Vagina (tissue), 2 donors: ENCODE results near the gene OR10AD1. TPM values are rescaled to one million over a fixed set of nuclear protein-coding genes. Genes with fewer than 3 reads are reported as not detected.

Experiments
- DNase-seq, 2 donors: peaks; one replicate each; pipeline ENCODE4 v3.0.0-alpha.2; 2017; ENCODE audit errors: extremely low spot score in 2 of 2
- H3K27ac ChIP-seq: fragments of 200-600 bp; sonication (generic); one replicate; pipeline ENCODE4 v1.5.1; 2019
- H3K27me3 ChIP-seq: fragments of 200-600 bp; sonication (generic); one replicate; pipeline ENCODE4 v1.5.1; 2019
- H3K36me3 ChIP-seq, 2 donors: fragments of 200-600 bp; sonication (generic); one replicate each; pipeline ENCODE4 v1.5.1; 2017 to 2019
- H3K4me1 ChIP-seq: fragments of 200-600 bp; sonication (generic); one replicate; pipeline ENCODE4 v1.5.1; 2019
- H3K4me3 ChIP-seq, 2 donors: fragments of 200-600 bp; sonication (generic); 1 replicate in 1 of 2; 2 replicates in 1 of 2; pipeline ENCODE4 v1.5.1; 2016 to 2019
- H3K9me3 ChIP-seq: fragments of 200-600 bp; sonication (generic); one replicate; pipeline ENCODE4 v1.5.1; 2019
- POLR2A ChIP-seq, 2 donors: fragments of 450-650 bp; IDR thresholded peaks; one replicate each; pipeline ENCODE4 v1.6.1; 2017; ENCODE audit warnings: antibody characterized with exemption in 2 of 2, mild to moderate bottlenecking in 2 of 2, moderate library complexity in 2 of 2
- POLR2AphosphoS5 ChIP-seq, 2 donors: sonication (generic); formaldehyde crosslinking; IDR thresholded peaks; one replicate each; pipeline ENCODE4 v1.9.0; 2017; ENCODE audit warnings: antibody characterized with exemption in 2 of 2, mild to moderate bottlenecking in 2 of 2, low read depth in 1 of 2; ENCODE audit not compliant: insufficient read depth in 1 of 2
- intact Hi-C: fragments of 100-400 bp; cut with DNase I; formaldehyde crosslinking; loops from one replicate; pipeline ENCODE4 v1.15.1; 2023
- total RNA-seq: library from RNA; depleted of rRNA; stranded (reverse); fragments of >200 nt; gene quantifications from one replicate; pipeline ENCODE4 v1.2.3, GENCODE V29; 2016
- TF ChIP-seq, protein P1 (sequence below), 3 experiments: fragments of 450-650 bp in 2 of 3; fragments of 200-600 bp in 1 of 3; sonication (generic) in 1 of 3; IDR thresholded peaks; one replicate each; pipeline ENCODE4 v1.5.1; 2017 to 2019; ENCODE audit warnings: antibody characterized with exemption in 3 of 3, mild to moderate bottlenecking in 2 of 3, moderate library complexity in 2 of 3

OR10AD1 gene
- total RNA-seq, 1 donor from 2014 or later, result not detected

DNA sequence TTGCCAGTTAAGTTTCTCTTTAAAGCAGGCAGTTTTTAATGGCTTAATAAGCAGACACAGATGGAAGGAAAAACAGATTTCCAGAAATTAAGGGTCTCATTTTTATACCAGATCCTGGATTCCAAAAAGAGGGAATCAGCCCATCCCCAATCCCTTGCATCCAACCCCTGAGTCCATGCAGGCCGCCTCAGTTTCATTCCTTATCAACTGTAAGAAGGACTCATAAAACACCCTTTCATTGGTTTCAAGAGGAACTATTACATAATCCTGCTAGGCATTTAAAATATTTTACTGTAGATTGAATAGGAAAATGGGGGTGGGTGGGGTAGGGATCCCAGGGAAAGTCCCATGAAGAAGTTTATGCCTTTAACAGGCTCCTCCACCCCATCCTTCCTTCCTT lies 10.2 kb downstream of the OR10AD1 start:
- no peaks in the 10 kb centered on the region for H3K27me3 ChIP-seq
- H3K4me1 ChIP-seq, result peaks cover 9% of the 10 kb centered on the region
- intact Hi-C loops, result no loop called here

DNA sequence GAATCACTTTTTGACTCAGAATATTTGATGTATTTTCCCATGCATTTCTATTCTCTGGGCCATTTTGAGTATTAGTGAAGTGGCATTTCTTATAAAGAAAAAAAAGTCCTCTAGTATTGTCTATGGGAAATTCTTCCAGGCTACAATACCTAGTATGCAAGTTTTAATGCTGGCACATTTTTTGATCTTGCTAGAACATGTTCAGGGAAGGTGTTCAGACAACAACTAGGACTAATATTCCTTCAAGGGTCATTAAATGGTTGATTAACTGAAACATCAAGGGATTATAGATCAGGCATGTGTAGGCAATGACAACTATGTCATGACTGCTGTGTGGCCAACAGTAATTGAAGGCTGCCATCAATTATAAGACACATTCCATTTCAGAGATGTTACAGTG lies 12.0 kb downstream of the OR10AD1 start:
- Histone ChIP-seq H3K36me3 (no peaks in the 10 kb centered on the region), H3K9me3 (no peaks in the 10 kb centered on the region), H3K27ac (no peak overlapping the region), H3K4me1 (no peaks in the 10 kb centered on the region), H3K4me3 (no peak overlapping the region), H3K27me3 (no peaks in the 10 kb centered on the region)
- intact Hi-C loops, result no loop called here
- TF ChIP-seq POLR2AphosphoS5 (IDR thresholded peaks at IDR 0.05; ENCODE audit: insufficient read depth in 1 of 2, low read depth in 1 of 2), result peak in 1 of 2 donors; percentile 57
- TF ChIP-seq, protein P1, sequence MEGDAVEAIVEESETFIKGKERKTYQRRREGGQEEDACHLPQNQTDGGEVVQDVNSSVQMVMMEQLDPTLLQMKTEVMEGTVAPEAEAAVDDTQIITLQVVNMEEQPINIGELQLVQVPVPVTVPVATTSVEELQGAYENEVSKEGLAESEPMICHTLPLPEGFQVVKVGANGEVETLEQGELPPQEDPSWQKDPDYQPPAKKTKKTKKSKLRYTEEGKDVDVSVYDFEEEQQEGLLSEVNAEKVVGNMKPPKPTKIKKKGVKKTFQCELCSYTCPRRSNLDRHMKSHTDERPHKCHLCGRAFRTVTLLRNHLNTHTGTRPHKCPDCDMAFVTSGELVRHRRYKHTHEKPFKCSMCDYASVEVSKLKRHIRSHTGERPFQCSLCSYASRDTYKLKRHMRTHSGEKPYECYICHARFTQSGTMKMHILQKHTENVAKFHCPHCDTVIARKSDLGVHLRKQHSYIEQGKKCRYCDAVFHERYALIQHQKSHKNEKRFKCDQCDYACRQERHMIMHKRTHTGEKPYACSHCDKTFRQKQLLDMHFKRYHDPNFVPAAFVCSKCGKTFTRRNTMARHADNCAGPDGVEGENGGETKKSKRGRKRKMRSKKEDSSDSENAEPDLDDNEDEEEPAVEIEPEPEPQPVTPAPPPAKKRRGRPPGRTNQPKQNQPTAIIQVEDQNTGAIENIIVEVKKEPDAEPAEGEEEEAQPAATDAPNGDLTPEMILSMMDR (IDR thresholded peaks at IDR 0.05), result no peak
- no peak for DNase-seq

More for the DNA sequence above, 10.2 kb downstream of the OR10AD1 start:
- DNase-seq, result no peak
- Histone ChIP-seq H3K36me3 (no peaks in the 10 kb centered on the region), H3K9me3 (no peaks in the 10 kb centered on the region), H3K27ac (no peak overlapping the region), H3K4me3 (no peak overlapping the region)
- no peak for TF ChIP-seq POLR2AphosphoS5 (IDR thresholded peaks at IDR 0.05; ENCODE audit: insufficient read depth in 1 of 2, low read depth in 1 of 2)
- TF ChIP-seq, protein P1 (IDR thresholded peaks at IDR 0.05), result no peak
- no peak for TF ChIP-seq POLR2A (IDR thresholded peaks at IDR 0.05)

DNA sequence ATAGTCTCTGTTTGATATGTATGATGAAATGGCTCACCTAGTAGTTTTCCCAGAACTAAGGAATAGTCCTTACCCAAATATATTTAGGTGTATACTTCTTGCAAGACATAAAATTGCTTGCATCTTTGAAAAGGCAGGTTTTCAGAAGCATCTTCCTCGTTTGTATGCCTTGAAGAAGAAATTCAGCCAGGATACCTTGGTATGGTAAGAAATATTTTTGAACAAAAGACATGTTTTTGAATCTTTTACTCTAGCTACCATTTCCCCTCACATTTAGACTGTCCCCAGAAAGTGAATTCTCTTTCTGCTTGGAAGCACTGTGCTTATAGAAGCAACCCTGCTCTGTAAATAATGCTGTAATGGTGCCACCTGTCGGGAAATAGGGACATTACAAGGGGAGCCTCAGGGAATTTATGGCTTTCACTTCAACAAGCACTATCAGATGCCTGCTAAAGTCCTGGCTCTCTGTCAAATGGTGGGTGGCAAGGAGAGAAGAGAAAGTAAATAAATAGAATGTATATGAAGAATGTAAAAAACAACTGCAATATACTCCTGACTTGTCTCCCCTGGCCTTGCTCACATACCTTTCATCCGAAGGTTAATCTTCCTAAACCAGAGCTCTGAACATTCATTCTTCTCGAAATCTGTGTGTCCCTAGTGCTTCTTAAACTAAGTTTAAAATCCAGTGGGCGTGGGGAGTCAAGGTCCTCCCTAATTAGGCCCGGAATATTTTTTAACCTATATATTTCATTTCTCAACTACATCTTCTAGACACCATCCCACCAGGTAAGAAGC lies 13.6 kb downstream of the OR10AD1 start:
- Histone ChIP-seq H3K36me3 (no peaks in the 10 kb centered on the region), H3K4me1 (peaks cover 3% of the 10 kb centered on the region), H3K4me3 (no peak overlapping the region), H3K27ac (no peak overlapping the region), H3K9me3 (no peaks in the 10 kb centered on the region), H3K27me3 (no peaks in the 10 kb centered on the region)
- no peak for DNase-seq
- intact Hi-C loops, result no loop called here
- no peak for TF ChIP-seq POLR2A (IDR thresholded peaks at IDR 0.05)
- TF ChIP-seq POLR2AphosphoS5 (IDR thresholded peaks at IDR 0.05; ENCODE audit: insufficient read depth in 1 of 2, low read depth in 1 of 2), result peak in 1 of 2 donors; percentile 47
- TF ChIP-seq, protein P1 (IDR thresholded peaks at IDR 0.05), result peak; percentile 51 to 78 (median 66)

DNA sequence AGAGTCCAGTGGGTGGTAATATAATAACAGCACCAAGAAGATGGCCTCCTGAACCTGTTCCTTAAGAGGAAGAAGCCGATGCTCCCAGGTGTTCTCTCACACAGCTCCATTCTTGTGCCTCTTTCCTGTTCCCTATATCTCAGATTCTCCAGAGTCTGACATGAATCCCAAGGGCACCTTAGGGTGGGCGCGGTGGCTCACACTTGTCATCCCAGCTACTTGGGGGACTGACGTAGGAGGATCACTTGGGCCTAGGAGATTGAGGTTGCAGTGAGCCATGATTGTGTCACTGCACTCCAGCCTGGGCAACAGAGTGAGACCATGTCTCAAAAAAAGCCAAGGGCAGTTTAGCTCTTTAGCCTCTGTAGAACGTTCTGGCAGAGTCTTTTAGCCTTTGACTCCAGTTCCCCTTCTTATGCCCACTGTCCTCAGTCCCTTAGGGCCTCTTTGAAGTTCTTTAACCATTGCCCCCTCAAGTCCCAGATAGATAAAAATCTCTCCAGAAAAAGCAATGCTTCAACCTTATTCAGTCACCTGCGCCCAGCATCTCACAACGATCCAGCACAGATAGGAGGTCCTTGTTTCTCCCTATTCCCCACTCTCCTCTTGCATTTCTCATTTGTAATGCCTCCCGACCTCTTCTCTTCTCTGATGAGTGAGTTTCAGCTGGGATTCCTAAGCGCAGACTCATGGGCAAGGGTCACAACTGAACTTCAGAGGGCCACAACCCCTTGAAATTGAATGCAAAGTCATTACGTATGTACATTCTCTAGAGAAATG lies 15.0 kb downstream of the OR10AD1 start:
- no peaks in the 10 kb centered on the region for H3K9me3 ChIP-seq
- H3K4me1 ChIP-seq, result peaks cover 12% of the 10 kb centered on the region
- no peaks in the 10 kb centered on the region for H3K36me3 ChIP-seq
- intact Hi-C loops, result no loop called here
- H3K4me3 ChIP-seq, result no peak overlapping the region
- no peaks in the 10 kb centered on the region for H3K27me3 ChIP-seq
- DNase-seq, result no peak
- TF ChIP-seq, protein P1 (IDR thresholded peaks at IDR 0.05), result no peak
- TF ChIP-seq POLR2AphosphoS5 (IDR thresholded peaks at IDR 0.05; ENCODE audit: insufficient read depth in 1 of 2, low read depth in 1 of 2), result no peak
- no peak for TF ChIP-seq POLR2A (IDR thresholded peaks at IDR 0.05)
- H3K27ac ChIP-seq, result no peak overlapping the region
